GM23338 (cell line): ENCODE results near the gene DOCK11.

ENCODE experiments used
- CTCF ChIP-seq, 2 experiments: fragments of 200-600 bp in 1 of 2; sonication (generic) in 1 of 2; conservative IDR thresholded peaks; 2 replicates each; pipeline versions ENCODE4 v1.5.1 to v1.6.1; 2016 to 2017; ENCODE audit warnings: antibody characterized with exemption in 2 of 2, low read depth in 2 of 2, mild to moderate bottlenecking in 2 of 2, moderate library complexity in 1 of 2
- EZH2phosphoT487 ChIP-seq: fragments of 200-600 bp; sonication (generic); IDR thresholded peaks from one replicate; pipeline ENCODE4 v1.8.1; 2018; ENCODE audit warnings: antibody characterized with exemption; ENCODE audit not compliant: unreplicated experiment

GRCh38 chrX:118685393-118685792, 189.8 kb downstream of the DOCK11 start:
- TF ChIP-seq EZH2phosphoT487 (no peak), CTCF (conservative IDR thresholded peaks at IDR 0.05; ENCODE audit: low read depth in 2 of 2) (no peak)
